Activated naive CD8-positive, alpha-beta T cell treated with anti-CD3 and anti-CD28 coated beads, Interleukin-2, amount 10 ng/mL, durations not matched to agents 7 days and 5 days (primary cell): ENCODE results near the gene PTPN22. TPM values are rescaled to one million over a fixed set of nuclear protein-coding genes. Genes with fewer than 3 reads are reported as not detected.
A peak's percentile ranks its signal among the peaks of the same experiment; 100 is the strongest.

ENCODE experiments used
- ATAC-seq: fragments of 150-1000 bp; cut with Tn5 transposase; one replicate; pipeline ENCODE4 v1.10.0; 2021; ENCODE audit warnings: low read depth, moderate library complexity
- POLR2A ChIA-PET: fragments of 350-600 bp; sonication (Branson Sonifier 250); formaldehyde crosslinking; loops from one replicate; lab custom pipeline; 2021; ENCODE audit warnings: antibody characterized with exemption; lab: Charles Lee
- DNase-seq: peaks from one replicate; pipeline ENCODE4 v3.0.0; 2021
- H3K27ac Mint-ChIP-seq: one replicate; pipeline ENCODE4 v1.8.0; 2022; ENCODE audit warnings: mild to moderate bottlenecking, mixed read lengths
- H3K27me3 Mint-ChIP-seq: one replicate; pipeline ENCODE4 v1.8.0; 2022; ENCODE audit warnings: mild to moderate bottlenecking, moderate library complexity, mixed read lengths
- H3K36me3 Mint-ChIP-seq: one replicate; pipeline ENCODE4 v1.8.0; 2021; ENCODE audit warnings: mild to moderate bottlenecking, mixed read lengths
- H3K4me1 Mint-ChIP-seq: one replicate; pipeline ENCODE4 v1.8.0; 2021; ENCODE audit warnings: mixed read lengths
- H3K4me3 Mint-ChIP-seq: one replicate; pipeline ENCODE4 v1.8.0; 2022; ENCODE audit warnings: mild to moderate bottlenecking, moderate library complexity, mixed read lengths
- H3K9me3 Mint-ChIP-seq: one replicate; pipeline ENCODE4 v1.8.0; 2021; ENCODE audit warnings: mixed read lengths
- total RNA-seq, 2 experiments: library from RNA; stranded (reverse); gene quantifications; one replicate each; pipeline ENCODE4 v1.2.3, GENCODE V29; 2021

PTPN22 gene
- total RNA-seq, 2 experiments from 2014 or later, result 74.1 to 82.9 TPM

GRCh38 chr1:113876176-113876575, 4.7 kb upstream of the PTPN22 start:
- peaks cover 12% of the 10 kb centered on the region for H3K36me3 Mint-ChIP-seq
- no peak for ATAC-seq
- no peaks in the 10 kb centered on the region for H3K27me3 Mint-ChIP-seq
- H3K4me1 Mint-ChIP-seq, result peaks cover 54% of the 10 kb centered on the region
- H3K27ac Mint-ChIP-seq, result no peak overlapping the region
- POLR2A ChIA-PET, result interaction anchor here (1.0 to 1.2 kb wide), 2 partner anchors 16 to 21 kb away, joined by 3 read pairs; no protein-coding TSS in a partner anchor
- H3K9me3 Mint-ChIP-seq, result no peaks in the 10 kb centered on the region
- no peak for DNase-seq
- no peak overlapping the region for H3K4me3 Mint-ChIP-seq

- no peak for ATAC-seq
- Mint-ChIP-seq H3K4me1 (peaks cover 49% of the 10 kb centered on the region), H3K36me3 (peaks cover 14% of the 10 kb centered on the region), H3K27ac (no peak overlapping the region), H3K4me3 (no peak overlapping the region), H3K27me3 (no peaks in the 10 kb centered on the region), H3K9me3 (no peaks in the 10 kb centered on the region)
- no peak for DNase-seq
- POLR2A ChIA-PET, result interaction anchor here (1.0 to 2.2 kb wide), 4 partner anchors 16 to 55 kb away, joined by 3 to 16 read pairs (median 8); partner anchors contain the start of genes AP4B1 and HIPK1
Observed at GRCh38 chr1:113875714-113876113, 4.2 kb upstream of the PTPN22 start.

GRCh38 chr1:113874012-113874879, 2.7 kb upstream of the PTPN22 start:
- H3K27me3 Mint-ChIP-seq, result no peaks in the 10 kb centered on the region
- peak overlapping the region; percentile 32 for H3K4me3 Mint-ChIP-seq
- peak overlapping the region; percentile 66 for H3K27ac Mint-ChIP-seq
- no peaks in the 10 kb centered on the region for H3K9me3 Mint-ChIP-seq
- POLR2A ChIA-PET, result interaction anchor here (0.8 to 2.2 kb wide), 4 partner anchors 24 to 56 kb away, joined by 3 to 16 read pairs (median 9); partner anchors contain the start of genes AP4B1 and HIPK1
- no peak for ATAC-seq
- no peak for DNase-seq
- peaks cover 43% of the 10 kb centered on the region for H3K4me1 Mint-ChIP-seq
- H3K36me3 Mint-ChIP-seq, result peaks cover 15% of the 10 kb centered on the region

- H3K4me3 Mint-ChIP-seq, result peak overlapping the region; percentile 88
- peak; percentile 37 for ATAC-seq
- no peak for DNase-seq
- no peaks in the 10 kb centered on the region for H3K9me3 Mint-ChIP-seq
- H3K4me1 Mint-ChIP-seq, result peaks cover 53% of the 10 kb centered on the region
- POLR2A ChIA-PET, result interaction anchor here (0.6 to 1.3 kb wide), 7 partner anchors 12 to 113 kb away, joined by 3 to 14 read pairs (median 5); partner anchors contain the start of genes HIPK1 and RSBN1
- H3K27ac Mint-ChIP-seq, result peak overlapping the region; percentile 96
- H3K27me3 Mint-ChIP-seq, result no peaks in the 10 kb centered on the region
- H3K36me3 Mint-ChIP-seq, result peaks cover 26% of the 10 kb centered on the region
Observed at GRCh38 chr1:113872219-113872935, 865 bp upstream of the PTPN22 start.

GRCh38 chr1:113870778-113871177, 734 bp downstream of the PTPN22 start:
- no peak for ATAC-seq
- POLR2A ChIA-PET, result interaction anchor here (0.5 to 4.0 kb wide), 9 partner anchors 9 to 641 kb away, joined by 3 to 49 read pairs (median 5); partner anchors contain the start of genes AP4B1, DCLRE1B, HIPK1 and RSBN1

GRCh38 chr1:113868387-113869083, 3.0 kb downstream of the PTPN22 start:
- ATAC-seq, result no peak

More at GRCh38 chr1:113870778-113871177, 734 bp downstream of the PTPN22 start:
- Mint-ChIP-seq H3K36me3 (peaks cover 35% of the 10 kb centered on the region), H3K27ac (peak overlapping the region; percentile 87), H3K9me3 (no peaks in the 10 kb centered on the region), H3K4me1 (peaks cover 55% of the 10 kb centered on the region), H3K27me3 (no peaks in the 10 kb centered on the region), H3K4me3 (peak overlapping the region; percentile 88)
- no peak for DNase-seq

GRCh38 chr1:113861641-113862040, 9.9 kb downstream of the PTPN22 start:
- ATAC-seq (no peak), DNase-seq (no peak)
- no peaks in the 10 kb centered on the region for H3K9me3 Mint-ChIP-seq
- peaks cover 43% of the 10 kb centered on the region for H3K4me1 Mint-ChIP-seq
- H3K27me3 Mint-ChIP-seq, result no peaks in the 10 kb centered on the region
- POLR2A ChIA-PET, result interaction anchor here (1.2 kb wide), 1 partner anchor 68 kb away, joined by 3 read pairs; the partner anchor contains the start of gene HIPK1
- peak overlapping the region; percentile 27 for H3K27ac Mint-ChIP-seq
- no peak overlapping the region for H3K4me3 Mint-ChIP-seq
- H3K36me3 Mint-ChIP-seq, result peaks cover 44% of the 10 kb centered on the region

More at GRCh38 chr1:113868387-113869083, 3.0 kb downstream of the PTPN22 start:
- Mint-ChIP-seq H3K4me1 (peaks cover 45% of the 10 kb centered on the region), H3K4me3 (peak overlapping the region; percentile 88), H3K9me3 (no peaks in the 10 kb centered on the region), H3K27me3 (no peaks in the 10 kb centered on the region), H3K27ac (peak overlapping the region; percentile 77), H3K36me3 (peaks cover 42% of the 10 kb centered on the region)
- POLR2A ChIA-PET, result interaction anchor here (0.5 to 4.0 kb wide), 8 partner anchors 11 to 72 kb away, joined by 3 to 49 read pairs (median 5); partner anchors contain the start of genes AP4B1, DCLRE1B, HIPK1 and RSBN1
- DNase-seq, result no peak

GRCh38 chr1:113860891-113861290, 10.6 kb downstream of the PTPN22 start:
- DNase-seq (no peak), ATAC-seq (no peak)
- Mint-ChIP-seq H3K4me1 (peaks cover 41% of the 10 kb centered on the region), H3K36me3 (peaks cover 49% of the 10 kb centered on the region), H3K9me3 (no peaks in the 10 kb centered on the region), H3K27me3 (no peaks in the 10 kb centered on the region), H3K27ac (peak overlapping the region; percentile 6), H3K4me3 (no peak overlapping the region)
- POLR2A ChIA-PET, result interaction anchor here (1.4 to 1.7 kb wide), 2 partner anchors 12 to 70 kb away, joined by 4 to 8 read pairs; no protein-coding TSS in a partner anchor

- Mint-ChIP-seq H3K4me1 (peaks cover 35% of the 10 kb centered on the region), H3K27me3 (no peaks in the 10 kb centered on the region), H3K9me3 (no peaks in the 10 kb centered on the region), H3K27ac (peak overlapping the region; percentile 72), H3K4me3 (peak overlapping the region; percentile 51), H3K36me3 (peaks cover 50% of the 10 kb centered on the region)
- DNase-seq, result no peak
- ATAC-seq, result peak; percentile 36
- POLR2A ChIA-PET, result interaction anchor here (1.0 to 1.7 kb wide), 4 partner anchors 11 to 71 kb away, joined by 3 to 8 read pairs (median 4); no protein-coding TSS in a partner anchor
Observed at GRCh38 chr1:113859478-113860175, 11.9 kb downstream of the PTPN22 start.

- Mint-ChIP-seq H3K4me1 (peaks cover 38% of the 10 kb centered on the region), H3K27ac (no peak overlapping the region), H3K36me3 (peaks cover 54% of the 10 kb centered on the region), H3K4me3 (no peak overlapping the region), H3K9me3 (no peaks in the 10 kb centered on the region), H3K27me3 (no peaks in the 10 kb centered on the region)
- POLR2A ChIA-PET, result interaction anchor here (0.6 to 1.5 kb wide), 3 partner anchors 11 to 45 kb away, joined by 3 to 6 read pairs (median 5); no protein-coding TSS in a partner anchor
- DNase-seq, result no peak
- ATAC-seq, result no peak
Observed at GRCh38 chr1:113858982-113859381, 12.5 kb downstream of the PTPN22 start.

- H3K4me1 Mint-ChIP-seq, result peaks cover 37% of the 10 kb centered on the region
- no peak for ATAC-seq
- H3K9me3 Mint-ChIP-seq, result no peaks in the 10 kb centered on the region
- no peaks in the 10 kb centered on the region for H3K27me3 Mint-ChIP-seq
- H3K36me3 Mint-ChIP-seq, result peaks cover 53% of the 10 kb centered on the region
- no peak for DNase-seq
- POLR2A ChIA-PET, result interaction anchor here (0.6 to 1.0 kb wide), 2 partner anchors 27 to 46 kb away, joined by 3 to 6 read pairs; no protein-coding TSS in a partner anchor
- H3K27ac Mint-ChIP-seq, result no peak overlapping the region
- H3K4me3 Mint-ChIP-seq, result no peak overlapping the region
Observed at GRCh38 chr1:113858418-113858817, 13.1 kb downstream of the PTPN22 start.
